ACC112 (cell line): ENCODE data around the gene AQP1.

Experiments used
- H2AFZ ChIP-seq: fragments of 200-600 bp; sonication (generic); one replicate; pipeline ENCODE4 v1.6.0; 2017; ENCODE audit warnings: antibody characterized with exemption, low read length; ENCODE audit not compliant: unreplicated experiment
- H3K27ac ChIP-seq: fragments of 200-600 bp; sonication (generic); 2 replicates; pipeline ENCODE4 v1.5.1; 2014; ENCODE audit warnings: low read depth, mild to moderate bottlenecking, antibody characterized with exemption, low read length, moderate library complexity
- H3K27me3 ChIP-seq: fragments of 200-600 bp; sonication (generic); 2 replicates; pipeline ENCODE4 v1.6.1; 2014; ENCODE audit warnings: mild to moderate bottlenecking, antibody characterized with exemption, low read length, moderate library complexity, mixed read lengths; ENCODE audit not compliant: insufficient read depth
- H3K36me3 ChIP-seq: fragments of 200-600 bp; sonication (generic); 2 replicates; pipeline ENCODE4 v1.6.1; 2016; ENCODE audit warnings: mild to moderate bottlenecking, antibody characterized with exemption, low read length, moderate library complexity, mixed read lengths; ENCODE audit not compliant: insufficient read depth
- H3K4me1 ChIP-seq: fragments of 200-600 bp; sonication (generic); one replicate; pipeline ENCODE4 v1.6.1; 2016; ENCODE audit warnings: low read length, mixed read lengths; ENCODE audit not compliant: insufficient read depth, unreplicated experiment, control insufficient read depth
- H3K4me3 ChIP-seq: fragments of 200-600 bp; sonication (generic); 2 replicates; pipeline ENCODE4 v1.5.1; 2014; ENCODE audit warnings: mild to moderate bottlenecking, low read depth, low read length
- H3K79me2 ChIP-seq: fragments of 200-600 bp; sonication (generic); one replicate; pipeline ENCODE4 v1.6.0; 2016; ENCODE audit warnings: low read length; ENCODE audit not compliant: control insufficient read depth, unreplicated experiment, insufficient read depth

AQP1 gene

DNA sequence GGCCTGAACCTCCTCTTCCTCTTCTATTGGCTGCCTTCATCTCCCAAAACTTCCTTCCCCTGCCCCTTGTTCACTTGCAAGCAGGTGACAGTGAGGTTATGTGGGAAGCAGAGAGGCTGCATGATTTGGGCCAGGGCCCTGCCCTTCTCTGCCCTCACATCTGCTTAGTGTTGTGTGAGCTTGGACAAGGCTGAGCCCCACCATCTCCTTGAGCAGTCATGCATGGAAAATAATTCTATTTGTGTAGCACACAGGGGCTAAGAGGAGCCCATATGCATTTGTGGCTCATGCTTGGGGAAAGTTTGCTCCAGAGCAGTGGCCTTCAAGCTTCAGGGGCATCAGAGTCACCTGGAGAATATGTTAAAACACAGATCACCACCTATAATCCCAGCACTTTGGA is 26.8 kb upstream of the AQP1 start:
- Histone ChIP-seq H3K4me3 (no peak overlapping the region), H3K36me3 (no peaks in the 10 kb centered on the region), H3K4me1 (peaks cover 12% of the 10 kb centered on the region), H3K79me2 (no peaks in the 10 kb centered on the region), H3K27ac (no peak overlapping the region), H2AFZ (no peak overlapping the region), H3K27me3 (peaks cover 4% of the 10 kb centered on the region; the same call in 1 of the 2 replicates)

- H3K27ac ChIP-seq, result no peak overlapping the region
- no peak overlapping the region for H2AFZ ChIP-seq
- H3K27me3 ChIP-seq, result peaks cover 18% of the 10 kb centered on the region
- H3K79me2 ChIP-seq, result no peaks in the 10 kb centered on the region
- H3K4me1 ChIP-seq, result peaks cover 12% of the 10 kb centered on the region
- H3K4me3 ChIP-seq, result no peak overlapping the region
- no peaks in the 10 kb centered on the region for H3K36me3 ChIP-seq
Observed at GRCh38 chr7:30886608-30887011, 25.0 kb upstream of the AQP1 start.

- Histone ChIP-seq H3K27ac (no peak overlapping the region), H3K36me3 (no peaks in the 10 kb centered on the region), H2AFZ (no peak overlapping the region), H3K4me1 (peaks cover 12% of the 10 kb centered on the region), H3K27me3 (peaks cover 18% of the 10 kb centered on the region), H3K79me2 (no peaks in the 10 kb centered on the region), H3K4me3 (no peak overlapping the region)
Observed at GRCh38 chr7:30887464-30887872, 24.2 kb upstream of the AQP1 start.

- no peak overlapping the region for H3K27ac ChIP-seq
- no peak overlapping the region for H3K4me3 ChIP-seq
- H3K36me3 ChIP-seq, result no peaks in the 10 kb centered on the region
- no peaks in the 10 kb centered on the region for H3K79me2 ChIP-seq
- H3K4me1 ChIP-seq, result peaks cover 12% of the 10 kb centered on the region
- no peak overlapping the region for H2AFZ ChIP-seq
- H3K27me3 ChIP-seq, result peaks cover 18% of the 10 kb centered on the region
Observed at GRCh38 chr7:30888747-30889146, 22.9 kb upstream of the AQP1 start.

DNA sequence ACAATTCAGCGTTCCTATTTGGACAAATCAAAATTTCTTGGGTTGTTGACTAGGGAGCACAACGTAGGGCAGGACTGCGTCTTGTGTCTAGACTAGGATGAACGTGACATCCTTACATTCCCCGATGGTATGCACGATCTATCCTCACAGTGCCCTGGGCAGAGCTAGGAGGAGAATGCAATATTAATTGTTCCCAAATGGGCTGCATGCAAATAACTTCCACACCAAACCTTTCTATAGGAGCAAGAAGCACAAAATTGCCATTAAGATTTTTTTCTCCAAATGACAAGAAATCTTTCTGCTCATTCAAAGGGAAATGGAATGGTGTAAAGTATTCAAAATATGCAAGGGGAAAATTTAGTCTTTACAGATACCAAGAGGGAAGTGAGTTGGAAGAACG is 21.4 kb upstream of the AQP1 start:
- H3K36me3 ChIP-seq, result no peaks in the 10 kb centered on the region
- H2AFZ ChIP-seq, result no peak overlapping the region
- H3K4me1 ChIP-seq, result peaks cover 12% of the 10 kb centered on the region
- no peaks in the 10 kb centered on the region for H3K79me2 ChIP-seq
- no peak overlapping the region for H3K4me3 ChIP-seq
- no peak overlapping the region for H3K27ac ChIP-seq
- peaks cover 18% of the 10 kb centered on the region for H3K27me3 ChIP-seq

- H2AFZ ChIP-seq, result no peak overlapping the region
- no peaks in the 10 kb centered on the region for H3K36me3 ChIP-seq
- H3K27me3 ChIP-seq, result peaks cover 18% of the 10 kb centered on the region
- H3K4me1 ChIP-seq, result peaks cover 10% of the 10 kb centered on the region
- H3K27ac ChIP-seq, result no peak overlapping the region
- H3K4me3 ChIP-seq, result no peak overlapping the region
- H3K79me2 ChIP-seq, result no peaks in the 10 kb centered on the region
Observed at GRCh38 chr7:30893357-30893756, 18.3 kb upstream of the AQP1 start.

DNA sequence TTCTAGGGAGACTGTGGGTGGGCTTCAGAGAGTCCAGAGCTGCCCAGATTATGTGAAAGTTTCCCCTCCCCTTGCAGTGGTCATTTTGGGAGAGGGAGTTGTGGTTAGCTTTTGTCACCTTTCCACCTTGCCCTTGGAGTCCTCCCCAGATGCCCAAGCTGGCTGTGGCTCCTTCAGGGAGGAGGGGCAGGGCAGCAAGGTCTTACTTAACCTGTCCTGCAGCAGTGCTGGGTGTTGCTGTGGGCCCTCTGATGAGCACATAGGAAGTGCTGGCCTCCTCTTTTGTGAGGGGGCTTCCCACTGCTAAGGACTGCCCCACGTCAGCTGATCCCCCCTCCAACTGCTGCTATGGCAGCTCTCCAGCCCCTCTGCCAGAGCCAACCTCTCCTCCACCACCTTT is 17.6 kb upstream of the AQP1 start:
- H2AFZ ChIP-seq, result no peak overlapping the region
- H3K4me1 ChIP-seq, result peaks cover 3% of the 10 kb centered on the region
- H3K27me3 ChIP-seq, result peaks cover 18% of the 10 kb centered on the region
- H3K36me3 ChIP-seq, result no peaks in the 10 kb centered on the region
- no peaks in the 10 kb centered on the region for H3K79me2 ChIP-seq
- H3K27ac ChIP-seq, result no peak overlapping the region
- no peak overlapping the region for H3K4me3 ChIP-seq

GRCh38 chr7:30894866-30895605 is 16.6 kb upstream of the AQP1 start:
- H3K4me1 ChIP-seq, result no peaks in the 10 kb centered on the region
- H3K79me2 ChIP-seq, result no peaks in the 10 kb centered on the region
- H3K36me3 ChIP-seq, result no peaks in the 10 kb centered on the region
- peaks cover 12% of the 10 kb centered on the region for H3K27me3 ChIP-seq
- H3K4me3 ChIP-seq, result no peak overlapping the region
- no peak overlapping the region for H3K27ac ChIP-seq
- no peak overlapping the region for H2AFZ ChIP-seq

DNA sequence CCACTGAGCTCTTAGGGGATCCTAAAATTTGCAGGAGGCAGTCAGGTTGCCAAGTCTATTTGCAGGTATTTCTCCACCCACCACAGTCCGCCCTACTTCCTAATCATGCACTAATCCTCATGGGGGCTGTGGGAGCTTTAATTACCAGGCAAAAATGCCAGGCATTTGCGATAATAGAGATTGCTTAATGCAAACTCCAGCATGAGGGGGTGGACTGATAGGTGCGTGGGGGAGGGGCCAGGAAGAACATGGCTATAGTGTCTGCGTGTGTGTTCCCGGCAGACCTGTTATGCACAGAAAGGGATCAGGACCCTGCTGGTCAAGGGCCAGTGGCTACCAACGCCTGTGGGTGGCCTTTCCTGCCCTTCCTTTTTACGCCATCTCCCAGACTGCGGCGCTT is 15.6 kb upstream of the AQP1 start:
- Histone ChIP-seq H3K79me2 (no peaks in the 10 kb centered on the region), H3K27ac (no peak overlapping the region), H2AFZ (no peak overlapping the region), H3K36me3 (no peaks in the 10 kb centered on the region), H3K4me1 (no peaks in the 10 kb centered on the region), H3K27me3 (peaks cover 4% of the 10 kb centered on the region), H3K4me3 (no peak overlapping the region)

- no peaks in the 10 kb centered on the region for H3K36me3 ChIP-seq
- H3K79me2 ChIP-seq, result no peaks in the 10 kb centered on the region
- H3K27ac ChIP-seq, result no peak overlapping the region
- H3K4me1 ChIP-seq, result no peaks in the 10 kb centered on the region
- no peak overlapping the region for H3K4me3 ChIP-seq
- no peaks in the 10 kb centered on the region; the same call in 1 of the 2 replicates for H3K27me3 ChIP-seq
- H2AFZ ChIP-seq, result no peak overlapping the region
Observed at GRCh38 chr7:30896783-30897637, 14.6 kb upstream of the AQP1 start.

GRCh38 chr7:30897770-30898169 is 13.9 kb upstream of the AQP1 start:
- no peak overlapping the region for H3K4me3 ChIP-seq
- H3K4me1 ChIP-seq, result no peaks in the 10 kb centered on the region
- H3K79me2 ChIP-seq, result no peaks in the 10 kb centered on the region
- no peak overlapping the region for H2AFZ ChIP-seq
- H3K27ac ChIP-seq, result no peak overlapping the region
- no peaks in the 10 kb centered on the region for H3K36me3 ChIP-seq
- no peaks in the 10 kb centered on the region; the same call in 1 of the 2 replicates for H3K27me3 ChIP-seq
